Psoas muscle (tissue), 8 donors: Measurements from ENCODE around the gene BBS7. TPM values are rescaled to one million over a fixed set of nuclear protein-coding genes. Genes with fewer than 3 reads are reported as not detected.

Source experiments
- ATAC-seq, 4 donors: fragments of 200-7000 bp; cut with Tn5 transposase; one replicate each; pipeline ENCODE4 v1.9.1; 2020; ENCODE audit warnings: moderate library complexity in 3 of 4, mild to moderate bottlenecking in 2 of 4
- DNase-seq, 2 donors: peaks; one replicate each; pipeline ENCODE4 v3.0.0-alpha.2; 2020
- H3K27ac ChIP-seq: fragments of 200-600 bp; one replicate; pipeline ENCODE4 v1.8.0; 2022
- H3K27me3 ChIP-seq, 3 donors: fragments of 200-600 bp in 1 of 3; one replicate each; pipeline versions ENCODE4 v1.6.1 to v1.8.0; 2013 to 2022; ENCODE audit warnings: low read length in 2 of 3, mild to moderate bottlenecking in 2 of 3, moderate library complexity in 1 of 3; ENCODE audit not compliant: insufficient read depth in 3 of 3
- H3K36me3 ChIP-seq, 2 donors: fragments of 200-600 bp in 1 of 2; one replicate each; pipeline versions ENCODE4 v1.6.1 to v1.8.0; 2013 to 2022; ENCODE audit warnings: low read depth in 1 of 2, mild to moderate bottlenecking in 1 of 2, moderate library complexity in 1 of 2; ENCODE audit not compliant: insufficient read depth in 1 of 2
- H3K4me1 ChIP-seq: fragments of 200-600 bp; one replicate; pipeline ENCODE4 v1.8.0; 2022
- H3K4me3 ChIP-seq: fragments of 200-600 bp; one replicate; pipeline ENCODE4 v1.8.0; 2022; ENCODE audit warnings: mild to moderate bottlenecking
- H3K9me3 ChIP-seq: fragments of 200-600 bp; one replicate; pipeline ENCODE4 v1.8.0; 2022
- WGBS, 3 donors: extraction: QIAGEN DNeasy Blood & Tissue Kit; methylation state at CpG; one replicate each; pipeline versions ENCODE4 v1.1.6 to v1.1.7; 2013; 5-methylcytosine and 5-hydroxymethylcytosine counted together
- intact Hi-C, 2 donors: fragments of 100-400 bp; cut with DNase I; formaldehyde crosslinking; loops; one replicate each; pipeline versions ENCODE4 v1.11.0 to v1.14.2; 2022
- polyA plus RNA-seq, 3 donors: library from polyadenylated mRNA; stranded (reverse); fragments of 200-250 nt; gene quantifications; one replicate each; pipeline ENCODE4 v1.2.3, GENCODE V29; 2013
- total RNA-seq, 4 donors: library from RNA; stranded (reverse); fragmentation: NEBNext Ultra II Directional in 2 of 4; extraction: Animal tissue kit (Norgen Biotek cat#: 25700) in 2 of 4; gene quantifications; one replicate each; pipeline versions ENCODE4 v1.2.1 to v1.2.4, GENCODE V29; 2021 to 2023
- TF ChIP-seq, protein P1 (sequence below): fragments of 200-600 bp; IDR thresholded peaks from one replicate; pipeline ENCODE4 v1.8.0; 2022; ENCODE audit warnings: antibody characterized with exemption
- donor health status: healthy with polysubstance abuse.
- donor health status: DM: no; HTN: no; CAD: no; lungs with moderate emphysema.
- donor health status: Bipolar disorder and iron deficiency.
- donor health status: healthy.
- donor health status: DM: yes; HTN: yes; CAD: no.
- donor health status: DM: no; HTN: no; CAD: no.
- donor health status: DM: no; HTN: no; CAD: no.
- donor health status: DM: yes; HTN: yes; CAD: no.

BBS7 gene
- total and polyA plus RNA-seq, 7 donors: 4.0 to 10.3 (median 5.3) TPM

DNA sequence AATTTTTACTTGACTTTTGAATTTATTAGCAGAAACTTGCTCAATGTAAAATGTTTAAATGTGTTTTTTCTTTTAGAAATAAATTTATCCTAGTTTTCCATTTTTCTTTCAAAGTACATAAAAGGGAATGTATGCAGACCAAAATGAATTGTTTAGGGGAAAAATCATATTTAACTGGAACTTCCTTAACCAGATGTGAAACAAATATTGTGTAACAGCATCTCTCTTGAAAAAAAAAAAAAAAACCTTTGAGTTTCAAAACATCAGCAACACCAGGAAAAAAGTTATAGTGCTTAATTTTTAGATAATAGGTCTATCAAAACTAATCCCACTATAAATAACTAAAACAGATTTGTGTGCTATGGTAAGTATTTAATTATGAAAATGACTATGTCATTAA is 32.1 kb downstream of the BBS7 start:
- Histone ChIP-seq H3K27me3 (no peaks in the 10 kb centered on the region), H3K4me3 (no peak overlapping the region), H3K4me1 (no peaks in the 10 kb centered on the region), H3K9me3 (no peaks in the 10 kb centered on the region), H3K27ac (no peak overlapping the region), H3K36me3 (peaks cover 4 to 79% of the 10 kb centered on the region in 2 donors)
- TF ChIP-seq, protein P1, sequence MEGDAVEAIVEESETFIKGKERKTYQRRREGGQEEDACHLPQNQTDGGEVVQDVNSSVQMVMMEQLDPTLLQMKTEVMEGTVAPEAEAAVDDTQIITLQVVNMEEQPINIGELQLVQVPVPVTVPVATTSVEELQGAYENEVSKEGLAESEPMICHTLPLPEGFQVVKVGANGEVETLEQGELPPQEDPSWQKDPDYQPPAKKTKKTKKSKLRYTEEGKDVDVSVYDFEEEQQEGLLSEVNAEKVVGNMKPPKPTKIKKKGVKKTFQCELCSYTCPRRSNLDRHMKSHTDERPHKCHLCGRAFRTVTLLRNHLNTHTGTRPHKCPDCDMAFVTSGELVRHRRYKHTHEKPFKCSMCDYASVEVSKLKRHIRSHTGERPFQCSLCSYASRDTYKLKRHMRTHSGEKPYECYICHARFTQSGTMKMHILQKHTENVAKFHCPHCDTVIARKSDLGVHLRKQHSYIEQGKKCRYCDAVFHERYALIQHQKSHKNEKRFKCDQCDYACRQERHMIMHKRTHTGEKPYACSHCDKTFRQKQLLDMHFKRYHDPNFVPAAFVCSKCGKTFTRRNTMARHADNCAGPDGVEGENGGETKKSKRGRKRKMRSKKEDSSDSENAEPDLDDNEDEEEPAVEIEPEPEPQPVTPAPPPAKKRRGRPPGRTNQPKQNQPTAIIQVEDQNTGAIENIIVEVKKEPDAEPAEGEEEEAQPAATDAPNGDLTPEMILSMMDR: no peak
- intact Hi-C loops: no loop called here
- no peak for DNase-seq
- ATAC-seq: no peak

DNA sequence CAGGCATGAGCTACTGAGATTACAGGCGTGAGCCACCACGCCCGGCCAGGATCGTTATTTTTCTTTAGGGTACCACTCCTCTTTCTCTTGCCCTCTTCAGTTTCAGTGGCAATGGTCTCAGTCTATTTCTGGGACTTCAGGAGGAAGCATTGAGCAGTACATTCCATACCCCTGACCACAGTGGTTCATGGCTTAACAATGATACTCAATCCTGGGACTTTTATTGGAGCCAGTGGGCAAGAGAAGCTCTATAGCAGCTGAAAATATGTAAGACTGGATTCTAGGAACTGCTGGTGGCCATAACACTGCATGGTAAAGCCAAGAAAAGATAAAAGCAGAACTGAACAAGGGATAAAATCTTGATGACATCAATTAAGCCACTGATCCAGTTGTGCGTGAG is 40.8 kb downstream of the BBS7 start:
- H3K4me1 ChIP-seq: no peaks in the 10 kb centered on the region
- TF ChIP-seq, protein P1: no peak
- no peaks in the 10 kb centered on the region for H3K9me3 ChIP-seq
- no peak overlapping the region for H3K4me3 ChIP-seq
- no peaks in the 10 kb centered on the region for H3K27me3 ChIP-seq
- 86 to 98% (median 95%) methylated on average over 5 of the region's 5 CpGs for WGBS, 3 donors
- H3K27ac ChIP-seq: no peak overlapping the region
- intact Hi-C loops: loop anchor here in 1 of 2 donors (5.0 kb wide), 1 partner anchor 43 kb away; the partner anchor contains the start of gene BBS7
- H3K36me3 ChIP-seq: peaks cover 0 to 70% of the 10 kb centered on the region in 2 donors
- DNase-seq (no peak), ATAC-seq (no peak)

DNA sequence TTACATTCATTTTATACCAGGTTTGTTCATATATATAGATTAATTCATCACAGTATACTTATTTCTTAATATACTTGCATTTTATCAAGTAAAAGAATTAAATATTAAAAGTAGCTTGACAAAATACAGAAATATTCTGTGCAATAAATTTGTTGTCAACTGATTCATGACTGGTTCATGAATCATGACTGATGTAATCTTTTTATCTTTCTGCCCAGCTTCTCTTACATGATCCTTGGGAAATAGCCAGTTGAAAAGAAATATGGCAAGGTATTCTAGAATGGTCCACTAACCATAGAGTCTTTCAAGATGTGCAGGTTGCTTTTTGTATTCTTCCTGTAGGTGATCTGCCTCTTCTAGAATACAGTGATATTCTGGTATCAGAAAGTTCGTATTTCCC is 42.4 kb downstream of the BBS7 start:
- Histone ChIP-seq H3K27ac (no peak overlapping the region), H3K27me3 (no peaks in the 10 kb centered on the region), H3K36me3 (peaks cover 0 to 54% of the 10 kb centered on the region in 2 donors), H3K4me1 (peaks cover 8% of the 10 kb centered on the region), H3K4me3 (no peak overlapping the region), H3K9me3 (no peaks in the 10 kb centered on the region)
- whole genome bisulfite sequencing, 3 donors: 91 to 95% (median 94%) methylated on average over 1 of the region's 1 CpG
- TF ChIP-seq, protein P1: no peak
- no peak for DNase-seq
- intact Hi-C loops: loop anchor here in 1 of 2 donors (5.0 kb wide), 1 partner anchor 44 kb away; the partner anchor contains the start of gene BBS7
- ATAC-seq: no peak

DNA sequence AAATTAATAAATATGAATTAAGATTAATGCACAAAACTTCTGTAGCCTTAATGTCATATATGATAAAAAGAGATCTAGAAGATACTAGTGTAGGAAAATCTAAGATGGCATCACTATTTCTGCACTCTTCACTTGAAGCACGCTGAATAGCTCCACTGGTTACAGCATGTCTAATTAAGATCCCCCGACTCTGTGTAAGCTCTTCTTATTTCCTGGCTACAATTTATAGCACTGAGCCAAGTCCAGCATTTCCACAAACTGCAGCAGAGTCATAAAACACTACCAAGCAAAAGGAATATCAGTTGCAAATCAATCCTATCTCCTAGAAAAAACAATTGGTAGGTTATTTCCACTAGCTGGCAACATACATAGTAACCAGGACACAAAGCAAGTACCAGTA is 45.3 kb downstream of the BBS7 start:
- H3K36me3 ChIP-seq: peaks cover 0 to 34% of the 10 kb centered on the region in 2 donors
- no peak for ATAC-seq
- no peak overlapping the region for H3K27ac ChIP-seq
- intact Hi-C loops: loop anchor here (5.0 kb wide), 2 partner anchors 42 to 47 kb away; partner anchors contain the start of gene BBS7 (in 1 of the 2)
- no peaks in the 10 kb centered on the region for H3K9me3 ChIP-seq
- no peak overlapping the region for H3K4me3 ChIP-seq
- no peak for DNase-seq
- no peaks in the 10 kb centered on the region for H3K27me3 ChIP-seq
- TF ChIP-seq, protein P1: no peak
- WGBS, 3 donors: 12 to 18% (median 15%) methylated on average over 2 of the region's 2 CpGs
- peaks cover 8% of the 10 kb centered on the region for H3K4me1 ChIP-seq

DNA sequence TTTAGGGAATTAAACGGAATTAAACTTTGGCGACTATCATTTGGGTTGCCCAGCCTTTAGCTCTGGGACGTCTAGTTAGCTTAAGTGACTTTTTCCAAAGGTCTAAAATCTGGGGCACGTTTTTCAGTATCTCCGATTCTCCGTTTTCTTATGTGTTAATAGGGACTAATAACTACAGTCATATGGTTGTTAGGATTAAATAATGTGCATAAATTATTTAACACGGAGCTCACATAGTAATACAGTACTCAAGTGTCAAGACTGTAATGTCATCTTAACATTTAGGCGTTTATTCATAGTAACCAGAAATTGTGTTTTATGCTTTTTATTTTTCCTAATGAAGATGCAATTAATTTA is 46.1 kb downstream of the BBS7 start:
- H3K9me3 ChIP-seq: no peaks in the 10 kb centered on the region
- H3K36me3 ChIP-seq: peaks cover 0 to 28% of the 10 kb centered on the region in 2 donors
- peaks cover 8% of the 10 kb centered on the region for H3K4me1 ChIP-seq
- TF ChIP-seq, protein P1: no peak
- ATAC-seq: no peak
- DNase-seq: no peak
- no peaks in the 10 kb centered on the region for H3K27me3 ChIP-seq
- H3K4me3 ChIP-seq: peak overlapping the region; percentile 72
- intact Hi-C loops: loop anchor here in 1 of 2 donors (5.0 kb wide), 1 partner anchor 43 kb away; no protein-coding TSS in a partner anchor
- H3K27ac ChIP-seq: peak overlapping the region; percentile 78
- 3 to 4% (median 3%) methylated on average over 8 of the region's 8 CpGs for WGBS, 3 donors
